GM23338 (cell line): ENCODE data around the gene LSM3.

Experiments
- CREB1 ChIP-seq: fragments of 250-450 bp; sonication (Bioruptor Pico); IDR thresholded peaks from 2 replicates; pipeline ENCODE4 v1.5.0; 2020; ENCODE audit warnings: low read depth, mild to moderate bottlenecking, moderate library complexity
- EZH2 ChIP-seq: fragments of 200-600 bp; sonication (generic); IDR thresholded peaks from one replicate; pipeline ENCODE4 v1.8.0; 2017; ENCODE audit warnings: antibody characterized with exemption, mild to moderate bottlenecking, low read depth; ENCODE audit not compliant: unreplicated experiment
- EZH2phosphoT487 ChIP-seq: fragments of 200-600 bp; sonication (generic); IDR thresholded peaks from one replicate; pipeline ENCODE4 v1.8.1; 2018; ENCODE audit warnings: antibody characterized with exemption; ENCODE audit not compliant: unreplicated experiment
- POLR2AphosphoS5 ChIP-seq: IDR thresholded peaks from 2 replicates; pipeline ENCODE4 v1.6.1; 2016; ENCODE audit warnings: antibody characterized with exemption, low read depth
- REST ChIP-seq: IDR thresholded peaks from one replicate; pipeline ENCODE4 v1.6.1; 2018; ENCODE audit warnings: antibody characterized with exemption; ENCODE audit not compliant: unreplicated experiment
- ZNF114 ChIP-seq: fragments of 250-450 bp; sonication (Bioruptor Pico); IDR thresholded peaks from 2 replicates; pipeline ENCODE4 v1.5.0; 2020; ENCODE audit warnings: mild to moderate bottlenecking, moderate library complexity
- TF ChIP-seq, protein P1 (sequence below), 2 experiments: fragments of 200-600 bp in 1 of 2; sonication (generic) in 1 of 2; conservative IDR thresholded peaks; 2 replicates each; pipeline versions ENCODE4 v1.5.1 to v1.6.1; 2016 to 2017; ENCODE audit warnings: antibody characterized with exemption in 2 of 2, low read depth in 2 of 2, mild to moderate bottlenecking in 2 of 2, moderate library complexity in 1 of 2

DNA sequence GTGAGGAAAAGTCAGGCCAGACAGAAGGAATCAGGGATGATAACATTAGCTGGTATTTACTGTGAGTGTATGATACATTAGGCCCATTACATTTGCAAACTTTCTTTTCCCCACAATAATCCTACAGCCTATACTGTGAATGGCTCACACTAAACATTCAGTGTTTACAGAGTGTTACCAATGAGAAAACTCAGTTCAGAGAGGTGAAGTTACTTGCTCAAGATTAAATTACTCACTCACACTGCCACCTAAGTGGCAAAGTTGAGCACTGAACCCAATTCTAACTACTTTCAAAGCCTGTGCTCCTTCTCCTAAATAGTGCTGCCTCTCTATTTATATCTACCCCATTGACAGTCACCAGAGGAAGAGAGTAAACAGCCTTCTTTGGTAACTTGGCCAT is 8.7 kb upstream of the LSM3 start:
- TF ChIP-seq, protein P1, sequence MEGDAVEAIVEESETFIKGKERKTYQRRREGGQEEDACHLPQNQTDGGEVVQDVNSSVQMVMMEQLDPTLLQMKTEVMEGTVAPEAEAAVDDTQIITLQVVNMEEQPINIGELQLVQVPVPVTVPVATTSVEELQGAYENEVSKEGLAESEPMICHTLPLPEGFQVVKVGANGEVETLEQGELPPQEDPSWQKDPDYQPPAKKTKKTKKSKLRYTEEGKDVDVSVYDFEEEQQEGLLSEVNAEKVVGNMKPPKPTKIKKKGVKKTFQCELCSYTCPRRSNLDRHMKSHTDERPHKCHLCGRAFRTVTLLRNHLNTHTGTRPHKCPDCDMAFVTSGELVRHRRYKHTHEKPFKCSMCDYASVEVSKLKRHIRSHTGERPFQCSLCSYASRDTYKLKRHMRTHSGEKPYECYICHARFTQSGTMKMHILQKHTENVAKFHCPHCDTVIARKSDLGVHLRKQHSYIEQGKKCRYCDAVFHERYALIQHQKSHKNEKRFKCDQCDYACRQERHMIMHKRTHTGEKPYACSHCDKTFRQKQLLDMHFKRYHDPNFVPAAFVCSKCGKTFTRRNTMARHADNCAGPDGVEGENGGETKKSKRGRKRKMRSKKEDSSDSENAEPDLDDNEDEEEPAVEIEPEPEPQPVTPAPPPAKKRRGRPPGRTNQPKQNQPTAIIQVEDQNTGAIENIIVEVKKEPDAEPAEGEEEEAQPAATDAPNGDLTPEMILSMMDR (conservative IDR thresholded peaks at IDR 0.05; ENCODE audit: low read depth in 2 of 2) = no peak
- TF ChIP-seq POLR2AphosphoS5 (no peak), ZNF114 (CRISPR knock-in tag) (no peak), EZH2 (no peak), REST (no peak), EZH2phosphoT487 (no peak), CREB1 (CRISPR knock-in tag) (no peak)
